GM12872 (cell line): Measurements from ENCODE around the gene RBM39.
A peak's percentile ranks its signal among the peaks of the same experiment; 100 is the strongest.

ENCODE experiments used
- TF ChIP-seq, protein P1 (sequence below): IDR thresholded peaks from 3 replicates; pipeline ENCODE4 v1.5.1; 2011; ENCODE audit warnings: low read depth, mild to moderate bottlenecking, low read length, moderate library complexity; ENCODE audit not compliant: insufficient read depth

Gene RBM39

DNA sequence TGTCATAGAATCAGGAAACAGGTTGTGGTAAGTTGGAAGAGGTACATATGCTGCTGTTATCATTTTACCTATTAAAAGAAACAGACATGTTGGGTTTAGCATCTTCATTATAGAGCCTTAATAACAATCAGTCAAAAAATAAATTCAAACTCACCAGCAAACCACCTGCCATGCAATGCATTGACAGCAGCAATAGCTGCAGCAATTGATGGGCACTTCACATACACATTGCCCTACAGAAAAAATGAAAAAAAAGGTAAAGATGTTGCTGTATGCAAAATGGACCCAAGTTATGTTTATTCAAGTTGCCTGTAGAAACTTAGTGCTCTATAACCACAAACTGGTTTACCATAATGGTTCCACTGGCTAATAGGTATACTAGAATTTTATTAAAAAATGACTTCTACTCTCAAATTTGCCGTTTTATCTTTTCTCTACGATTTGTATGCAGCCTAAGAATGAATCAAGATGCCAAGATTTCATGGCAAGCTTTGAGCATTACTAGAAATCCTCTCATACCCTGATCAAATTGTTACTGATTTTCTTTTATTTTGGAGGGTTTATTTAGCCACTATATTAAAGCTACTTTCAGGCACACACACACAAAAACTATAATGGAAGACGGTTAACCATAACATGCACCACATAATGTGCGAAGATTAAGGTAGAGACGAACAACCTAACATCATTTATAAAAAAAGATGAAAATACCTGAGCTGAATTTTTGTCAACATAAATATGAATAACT is 37.4 kb downstream of the RBM39 start:
- TF ChIP-seq, protein P1, sequence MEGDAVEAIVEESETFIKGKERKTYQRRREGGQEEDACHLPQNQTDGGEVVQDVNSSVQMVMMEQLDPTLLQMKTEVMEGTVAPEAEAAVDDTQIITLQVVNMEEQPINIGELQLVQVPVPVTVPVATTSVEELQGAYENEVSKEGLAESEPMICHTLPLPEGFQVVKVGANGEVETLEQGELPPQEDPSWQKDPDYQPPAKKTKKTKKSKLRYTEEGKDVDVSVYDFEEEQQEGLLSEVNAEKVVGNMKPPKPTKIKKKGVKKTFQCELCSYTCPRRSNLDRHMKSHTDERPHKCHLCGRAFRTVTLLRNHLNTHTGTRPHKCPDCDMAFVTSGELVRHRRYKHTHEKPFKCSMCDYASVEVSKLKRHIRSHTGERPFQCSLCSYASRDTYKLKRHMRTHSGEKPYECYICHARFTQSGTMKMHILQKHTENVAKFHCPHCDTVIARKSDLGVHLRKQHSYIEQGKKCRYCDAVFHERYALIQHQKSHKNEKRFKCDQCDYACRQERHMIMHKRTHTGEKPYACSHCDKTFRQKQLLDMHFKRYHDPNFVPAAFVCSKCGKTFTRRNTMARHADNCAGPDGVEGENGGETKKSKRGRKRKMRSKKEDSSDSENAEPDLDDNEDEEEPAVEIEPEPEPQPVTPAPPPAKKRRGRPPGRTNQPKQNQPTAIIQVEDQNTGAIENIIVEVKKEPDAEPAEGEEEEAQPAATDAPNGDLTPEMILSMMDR = no peak

DNA sequence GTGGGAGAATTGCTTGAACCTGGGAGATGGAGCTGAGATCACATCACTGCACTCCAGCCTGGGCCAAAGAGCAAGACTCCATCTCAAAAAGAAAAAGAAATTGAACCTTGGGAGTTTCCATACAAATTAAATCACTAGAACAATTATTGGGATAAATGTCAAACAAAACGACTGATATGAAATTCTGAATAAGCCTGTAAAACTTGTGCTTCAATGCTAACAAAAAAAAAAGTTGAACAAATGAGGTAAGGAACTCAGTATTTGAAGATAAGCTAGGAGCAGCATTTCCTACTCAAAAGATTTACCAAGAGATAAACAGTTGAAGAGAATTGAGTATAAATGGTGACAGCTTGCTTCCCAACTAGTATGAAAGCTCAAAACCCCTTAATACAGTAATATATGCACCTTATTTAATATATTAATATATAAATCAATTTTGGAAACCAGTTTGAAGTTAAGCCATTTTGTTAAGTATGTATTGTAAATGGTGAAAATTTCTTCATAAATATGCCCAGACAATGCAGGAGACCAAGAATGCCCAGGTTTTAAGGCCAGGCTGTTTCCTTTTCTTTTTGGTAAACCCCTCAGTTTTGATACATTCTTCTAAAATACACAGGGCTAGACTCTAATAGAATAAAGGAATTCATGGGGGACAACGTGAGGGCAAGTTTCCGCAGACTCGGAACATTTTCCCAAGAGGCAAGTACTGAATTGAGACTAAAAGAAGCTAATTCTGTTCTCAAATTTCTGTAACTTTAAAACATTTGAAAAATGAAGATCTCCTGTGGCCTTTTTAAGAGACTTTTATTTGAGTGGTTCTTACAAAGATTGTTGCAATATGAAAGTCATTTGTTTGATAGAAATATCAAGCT is 39.0 kb downstream of the RBM39 start:
- TF ChIP-seq, protein P1 = no peak

DNA sequence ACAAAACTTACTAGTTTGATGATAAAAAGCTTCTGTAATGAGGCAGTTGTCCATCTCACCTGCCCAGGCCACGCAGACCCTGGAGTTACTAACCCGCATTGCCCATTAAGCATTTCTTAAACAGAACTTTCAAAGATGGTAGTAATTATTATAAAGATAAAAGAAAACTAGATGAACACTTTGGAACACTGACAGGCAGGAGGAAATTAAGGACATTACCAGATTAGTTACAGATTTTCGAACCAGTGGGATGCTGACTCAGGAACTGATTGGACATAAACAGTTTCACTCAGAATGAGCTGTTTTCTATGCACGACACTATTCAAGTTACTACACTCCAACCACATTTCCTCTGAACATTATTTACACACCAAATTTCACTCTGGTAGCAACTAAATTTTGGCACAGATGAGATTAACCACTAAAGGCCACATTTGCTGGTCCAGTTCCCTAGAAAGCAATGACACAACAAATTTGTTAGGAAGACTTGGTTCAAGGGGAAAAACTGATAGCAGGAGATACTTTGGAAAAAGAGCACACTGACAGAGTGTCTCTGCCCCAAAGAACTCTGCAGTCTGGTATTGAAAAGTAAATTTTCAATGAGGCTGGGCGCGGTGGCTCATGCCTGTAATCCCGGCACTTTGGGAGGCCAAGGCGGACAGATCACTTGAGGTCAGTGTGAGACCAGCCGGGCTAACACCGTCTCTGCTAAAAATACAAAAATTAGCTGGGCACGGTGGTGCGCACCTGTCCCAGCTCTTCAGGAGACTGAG is 39.8 kb downstream of the RBM39 start:
- TF ChIP-seq, protein P1 = no peak

DNA sequence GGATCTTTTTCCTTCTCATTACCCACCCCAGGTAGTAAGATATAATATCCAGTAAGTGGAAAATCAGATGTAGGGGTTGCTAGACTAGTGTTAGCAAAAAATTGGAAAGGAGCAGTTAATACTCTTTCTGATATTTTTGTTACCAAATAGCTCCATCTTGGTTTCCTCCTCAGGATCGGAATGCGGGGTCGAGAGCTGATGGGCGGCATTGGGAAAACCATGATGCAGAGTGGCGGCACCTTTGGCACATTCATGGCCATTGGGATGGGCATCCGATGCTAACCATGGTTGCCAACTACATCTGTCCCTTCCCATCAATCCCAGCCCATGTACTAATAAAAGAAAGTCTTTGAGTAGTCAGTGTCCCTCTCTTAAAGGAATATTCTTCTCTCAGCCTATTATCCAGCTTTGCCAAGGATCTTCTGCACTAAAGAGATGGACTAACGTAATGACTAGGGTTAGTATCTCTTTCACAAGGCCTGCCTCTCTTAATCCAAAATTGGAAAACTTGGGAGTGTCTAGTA is 41.4 kb downstream of the RBM39 start:
- TF ChIP-seq, protein P1 = no peak

DNA sequence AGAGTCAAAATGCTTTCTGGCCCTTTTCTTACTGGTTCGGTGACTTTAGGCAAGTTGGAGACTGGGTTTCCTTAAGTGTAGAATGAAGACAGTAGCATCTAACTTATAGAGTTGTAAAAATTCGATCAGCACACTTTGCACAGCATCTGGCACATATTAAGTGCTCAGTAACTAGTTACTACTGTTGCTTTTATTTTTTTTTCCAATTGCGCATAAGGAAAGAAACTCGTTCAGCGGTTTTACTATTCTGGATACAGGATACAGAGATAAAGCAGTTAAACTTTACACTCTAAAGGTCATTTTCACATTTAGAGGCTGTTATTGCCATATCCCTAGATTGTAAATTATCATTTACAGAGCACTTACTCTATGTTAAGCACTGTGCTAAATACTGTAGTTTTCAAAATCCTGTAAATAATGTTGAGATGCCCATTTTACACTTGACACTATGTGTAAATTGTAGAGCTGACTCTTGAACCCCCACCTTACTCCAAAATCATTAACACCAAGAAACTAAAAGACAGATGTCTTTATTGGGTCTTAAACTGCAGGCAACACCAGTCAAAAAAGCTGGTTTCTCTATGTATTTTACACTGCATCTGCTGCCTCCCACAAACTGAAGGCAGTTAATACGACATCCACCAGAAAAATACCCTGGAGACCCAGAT is 42.0 kb downstream of the RBM39 start:
- TF ChIP-seq, protein P1 = no peak

DNA sequence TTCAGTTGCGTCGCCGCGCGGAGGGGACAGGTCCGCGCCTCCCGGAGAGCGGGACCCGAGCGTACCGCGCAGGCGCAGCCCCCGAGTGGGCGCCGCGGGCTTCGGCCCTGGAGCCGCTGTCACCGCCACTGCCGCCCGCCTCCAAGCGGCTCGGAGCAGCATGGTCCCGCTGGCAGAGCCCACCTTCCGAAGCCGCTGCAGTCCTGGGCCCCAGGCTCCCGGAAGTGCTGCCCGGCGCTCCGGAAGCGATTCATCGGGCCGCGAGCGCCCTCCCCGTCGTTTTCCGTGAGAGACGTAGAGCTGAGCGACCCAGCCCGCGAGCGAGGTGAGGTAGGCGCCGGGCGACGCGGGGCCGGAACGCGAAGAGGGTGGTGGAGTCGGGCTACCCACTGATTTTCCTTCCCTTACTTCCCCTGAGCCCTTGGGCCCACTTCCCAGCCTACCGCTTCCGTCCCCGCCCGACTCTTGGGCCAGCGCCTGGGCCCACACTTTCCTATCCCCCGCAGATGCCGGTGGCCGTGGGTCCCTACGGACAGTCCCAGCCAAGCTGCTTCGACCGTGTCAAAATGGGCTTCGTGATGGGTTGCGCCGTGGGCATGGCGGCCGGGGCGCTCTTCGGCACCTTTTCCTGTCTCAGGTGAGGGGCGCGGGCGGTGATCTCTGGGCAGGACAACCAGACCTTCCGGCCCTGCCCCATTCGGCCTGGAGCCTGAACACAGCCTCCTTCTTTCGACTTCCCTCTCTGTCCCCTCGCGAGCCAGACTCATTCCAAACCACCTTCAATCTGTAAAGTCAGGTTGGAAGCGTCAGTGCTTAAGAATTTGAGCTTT is 42.7 kb downstream of the RBM39 start, which contains the start of the genes NFS1 and ROMO1:
Gene NFS1, minus strand, starts transcription at position 226 of the 830 bp plus-strand sequence. Its CDS starts 64 bp downstream, at position 162.
Gene ROMO1, plus strand, starts transcription at position 279 of the 830 bp plus-strand sequence. Its CDS starts 228 bp downstream, at position 507.
- TF ChIP-seq, protein P1 = peak; percentile 22; the same call in 1 of the 3 replicates
